K562 (cell line): ENCODE data around the gene MDM4. TPM values are rescaled to one million over a fixed set of nuclear protein-coding genes. Genes with fewer than 3 reads are reported as not detected.

Experiments used
- ELF2 ChIP-seq: fragments of 250-450 bp; sonication (Bioruptor Pico); IDR thresholded peaks from 2 replicates; pipeline ENCODE4 v1.5.0; 2021; ENCODE audit warnings: mild to moderate bottlenecking
- ELF4 ChIP-seq: fragments of 450-650 bp; formaldehyde crosslinking; IDR thresholded peaks from 2 replicates; pipeline ENCODE4 v1.4.0; 2022; ENCODE audit warnings: missing genetic modification characterization
- KLF10 ChIP-seq: fragments of 250-450 bp; sonication (Bioruptor Pico); IDR thresholded peaks from 2 replicates; pipeline ENCODE4 v1.6.1; 2021; ENCODE audit warnings: matching md5 sums
- LCOR ChIP-seq: sonication (generic); formaldehyde crosslinking; IDR thresholded peaks from 2 replicates; pipeline ENCODE4 v1.8.0; 2022; ENCODE audit warnings: mild to moderate bottlenecking, missing genetic modification reagents
- PBX2 ChIP-seq, 2 experiments: IDR thresholded peaks in 1 of 2; conservative IDR thresholded peaks in 1 of 2; 2 replicates each; pipeline ENCODE4 v1.6.1; 2016; ENCODE audit warnings: low read depth in 2 of 2, mild to moderate bottlenecking in 1 of 2, missing compliant biosample characterization in 1 of 2, missing genetic modification characterization in 1 of 2, moderate library complexity in 1 of 2
- SMC3 ChIP-seq: conservative IDR thresholded peaks from 2 replicates; pipeline ENCODE4 v1.6.1; 2011; ENCODE audit warnings: low read depth, low read length, improper control_type of control experiment; ENCODE audit not compliant: insufficient read depth
- SNRNP70 ChIP-seq: fragments of 200-400 bp; formaldehyde crosslinking; optimal IDR thresholded peaks from 2 replicates; pipeline ENCODE3; 2017; ENCODE audit warnings: low read depth, low read length
- STAT5B ChIP-seq: fragments of 250-450 bp; sonication (Bioruptor Pico); IDR thresholded peaks from 2 replicates; pipeline ENCODE4 v1.8.0; 2021; ENCODE audit warnings: mild to moderate bottlenecking, inconsistent platforms
- TFAP4 ChIP-seq: sonication (generic); formaldehyde crosslinking; IDR thresholded peaks from 2 replicates; pipeline ENCODE4 v1.8.0; 2022; ENCODE audit warnings: missing genetic modification reagents, mild to moderate bottlenecking, moderate library complexity, borderline replicate concordance
- U2AF2 ChIP-seq: fragments of 200-400 bp; formaldehyde crosslinking; optimal IDR thresholded peaks from 2 replicates; pipeline ENCODE3; 2017; ENCODE audit warnings: low read depth, mild to moderate bottlenecking, low read length
- ZFX ChIP-seq: sonication (generic); formaldehyde crosslinking; IDR thresholded peaks from 2 replicates; pipeline ENCODE4 v1.8.0; 2022; ENCODE audit warnings: mild to moderate bottlenecking, missing genetic modification reagents, moderate library complexity
- ZNF3 ChIP-seq: fragments of 250-450 bp; sonication (Bioruptor Pico); IDR thresholded peaks from 2 replicates; pipeline ENCODE4 v1.5.0; 2021; ENCODE audit warnings: mild to moderate bottlenecking, moderate library complexity
- polyA plus RNA-seq, 8 experiments: library from polyadenylated mRNA; depleted of rRNA in 4 of 8; stranded (reverse) in 5 of 8; unstranded in 3 of 8; fragments of >200 nt; fragmentation: Nextera tagmentation in 2 of 8; fragmentation: Illumina TruSeq in 1 of 8; extraction: Ambion mirVana in 2 of 8; extraction: Trizol in 1 of 8; gene quantifications; 2 replicates each; pipeline versions ENCODE4 v1.2.1 to v1.2.3, GENCODE V29; 2011 to 2014; ENCODE audit warnings: inconsistent platforms in 1 of 8, missing spikeins in 1 of 8
- total RNA-seq, 7 experiments: library from RNA; depleted of rRNA in 6 of 7; stranded (reverse); fragments of >200 nt in 6 of 7; fragmentation: Illumina TruSeq in 2 of 7; extraction: Trizol in 2 of 7; gene quantifications; 2 replicates each; pipeline versions ENCODE4 v1.2.1 to v1.2.3, GENCODE V29; 2011 to 2021; ENCODE audit warnings: low replicate concordance in 1 of 7
- TF ChIP-seq, protein P1 (sequence below): fragments of 450-650 bp; IDR thresholded peaks from 2 replicates; pipeline ENCODE4 v1.6.1; 2016; ENCODE audit warnings: low read depth
- TF ChIP-seq, protein P2 (sequence below): fragments of 450-650 bp; IDR thresholded peaks from one replicate; pipeline ENCODE4 v1.6.1; 2018; ENCODE audit warnings: mild to moderate bottlenecking, moderate library complexity; ENCODE audit not compliant: partially characterized antibody

The MDM4 gene
- total and polyA plus RNA-seq, 9 of the 15 experiments (the other 6 are each of a cell fraction or from before 2014, with no cell fraction given): 3.3 to 61.7 (median 21.2) TPM

GRCh38 chr1:204506201-204506968 lies 9.8 kb upstream of the MDM4 start (continued):
- no peak for TF ChIP-seq ZNF3 (CRISPR knock-in tag)
- TF ChIP-seq SMC3: no peak
- no peak for TF ChIP-seq STAT5B (CRISPR knock-in tag)
- TF ChIP-seq, protein P1, sequence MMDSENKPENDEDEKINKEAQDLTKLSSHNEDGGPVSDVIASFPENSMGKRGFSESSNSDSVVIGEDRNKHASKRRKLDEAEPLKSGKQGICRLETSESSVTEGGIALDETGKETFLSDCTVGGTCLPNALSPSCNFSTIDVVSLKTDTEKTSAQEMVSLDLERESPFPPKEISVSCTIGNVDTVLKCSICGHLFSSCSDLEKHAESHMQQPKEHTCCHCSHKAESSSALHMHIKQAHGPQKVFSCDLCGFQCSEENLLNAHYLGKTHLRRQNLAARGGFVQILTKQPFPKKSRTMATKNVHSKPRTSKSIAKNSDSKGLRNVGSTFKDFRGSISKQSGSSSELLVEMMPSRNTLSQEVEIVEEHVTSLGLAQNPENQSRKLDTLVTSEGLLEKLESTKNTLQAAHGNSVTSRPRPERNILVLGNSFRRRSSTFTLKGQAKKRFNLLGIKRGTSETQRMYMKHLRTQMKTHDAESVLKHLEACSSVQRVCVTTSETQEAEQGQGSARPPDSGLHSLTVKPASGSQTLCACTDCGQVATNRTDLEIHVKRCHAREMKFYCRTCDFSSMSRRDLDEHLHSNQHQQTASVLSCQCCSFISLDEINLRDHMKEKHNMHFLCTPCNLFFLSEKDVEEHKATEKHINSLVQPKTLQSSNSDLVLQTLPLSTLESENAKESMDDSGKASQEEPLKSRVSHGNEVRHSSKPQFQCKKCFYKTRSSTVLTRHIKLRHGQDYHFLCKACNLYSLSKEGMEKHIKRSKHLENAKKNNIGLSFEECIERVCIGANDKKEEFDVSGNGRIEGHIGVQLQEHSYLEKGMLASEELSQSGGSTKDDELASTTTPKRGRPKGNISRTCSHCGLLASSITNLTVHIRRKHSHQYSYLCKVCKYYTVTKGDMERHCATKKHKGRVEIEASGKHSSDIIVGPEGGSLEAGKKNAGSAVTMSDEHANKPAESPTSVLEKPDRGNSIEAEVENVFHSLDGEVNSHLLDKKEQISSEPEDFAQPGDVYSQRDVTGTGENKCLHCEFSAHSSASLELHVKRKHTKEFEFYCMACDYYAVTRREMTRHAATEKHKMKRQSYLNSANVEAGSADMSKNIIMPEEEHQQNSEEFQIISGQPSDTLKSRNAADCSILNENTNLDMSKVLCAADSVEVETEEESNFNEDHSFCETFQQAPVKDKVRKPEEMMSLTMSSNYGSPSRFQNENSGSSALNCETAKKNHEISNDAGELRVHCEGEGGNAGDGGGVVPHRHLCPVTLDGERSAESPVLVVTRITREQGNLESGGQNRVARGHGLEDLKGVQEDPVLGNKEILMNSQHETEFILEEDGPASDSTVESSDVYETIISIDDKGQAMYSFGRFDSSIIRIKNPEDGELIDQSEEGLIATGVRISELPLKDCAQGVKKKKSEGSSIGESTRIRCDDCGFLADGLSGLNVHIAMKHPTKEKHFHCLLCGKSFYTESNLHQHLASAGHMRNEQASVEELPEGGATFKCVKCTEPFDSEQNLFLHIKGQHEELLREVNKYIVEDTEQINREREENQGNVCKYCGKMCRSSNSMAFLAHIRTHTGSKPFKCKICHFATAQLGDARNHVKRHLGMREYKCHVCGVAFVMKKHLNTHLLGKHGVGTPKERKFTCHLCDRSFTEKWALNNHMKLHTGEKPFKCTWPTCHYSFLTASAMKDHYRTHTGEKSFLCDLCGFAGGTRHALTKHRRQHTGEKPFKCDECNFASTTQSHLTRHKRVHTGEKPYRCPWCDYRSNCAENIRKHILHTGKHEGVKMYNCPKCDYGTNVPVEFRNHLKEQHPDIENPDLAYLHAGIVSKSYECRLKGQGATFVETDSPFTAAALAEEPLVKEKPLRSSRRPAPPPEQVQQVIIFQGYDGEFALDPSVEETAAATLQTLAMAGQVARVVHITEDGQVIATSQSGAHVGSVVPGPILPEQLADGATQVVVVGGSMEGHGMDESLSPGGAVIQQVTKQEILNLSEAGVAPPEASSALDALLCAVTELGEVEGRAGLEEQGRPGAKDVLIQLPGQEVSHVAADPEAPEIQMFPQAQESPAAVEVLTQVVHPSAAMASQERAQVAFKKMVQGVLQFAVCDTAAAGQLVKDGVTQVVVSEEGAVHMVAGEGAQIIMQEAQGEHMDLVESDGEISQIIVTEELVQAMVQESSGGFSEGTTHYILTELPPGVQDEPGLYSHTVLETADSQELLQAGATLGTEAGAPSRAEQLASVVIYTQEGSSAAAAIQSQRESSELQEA: no peak
- no peak for TF ChIP-seq PBX2 (CRISPR knock-in tag; IDR thresholded peaks at IDR 0.05; ENCODE audit: low read depth)
- TF ChIP-seq PBX2 (tag; conservative IDR thresholded peaks at IDR 0.05; ENCODE audit: low read depth): no peak
- TF ChIP-seq TFAP4 (CRISPR knock-in tag): peak; percentile 62
- 0 out of 2 replicates have a peak, but pooled peaks have one; percentile 24 for TF ChIP-seq LCOR (CRISPR knock-in tag)
- TF ChIP-seq SNRNP70: no peak
- no peak for TF ChIP-seq KLF10
- no peak for TF ChIP-seq ELF2
- no peak for TF ChIP-seq ELF4 (CRISPR knock-in tag)
- TF ChIP-seq ZFX (CRISPR knock-in tag): peak; percentile 58
- no peak for TF ChIP-seq U2AF2
- TF ChIP-seq, protein P2, sequence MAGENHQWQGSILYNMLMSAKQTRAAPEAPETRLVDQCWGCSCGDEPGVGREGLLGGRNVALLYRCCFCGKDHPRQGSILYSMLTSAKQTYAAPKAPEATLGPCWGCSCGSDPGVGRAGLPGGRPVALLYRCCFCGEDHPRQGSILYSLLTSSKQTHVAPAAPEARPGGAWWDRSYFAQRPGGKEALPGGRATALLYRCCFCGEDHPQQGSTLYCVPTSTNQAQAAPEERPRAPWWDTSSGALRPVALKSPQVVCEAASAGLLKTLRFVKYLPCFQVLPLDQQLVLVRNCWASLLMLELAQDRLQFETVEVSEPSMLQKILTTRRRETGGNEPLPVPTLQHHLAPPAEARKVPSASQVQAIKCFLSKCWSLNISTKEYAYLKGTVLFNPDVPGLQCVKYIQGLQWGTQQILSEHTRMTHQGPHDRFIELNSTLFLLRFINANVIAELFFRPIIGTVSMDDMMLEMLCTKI: no peak
